Loucy (cell line): ENCODE data around the gene ZNF362.

Experiments used
- CTCF ChIP-seq: fragments of 200-600 bp; sonication (generic); conservative IDR thresholded peaks from 2 replicates; pipeline ENCODE4 v1.5.1; 2014; ENCODE audit warnings: mild to moderate bottlenecking, antibody characterized with exemption, low read length
- EZH2phosphoT487 ChIP-seq: fragments of 200-600 bp; IDR thresholded peaks from 2 replicates; pipeline ENCODE4 v1.6.1; 2018; ENCODE audit warnings: antibody characterized with exemption, mild to moderate bottlenecking, moderate library complexity, borderline replicate concordance

DNA sequence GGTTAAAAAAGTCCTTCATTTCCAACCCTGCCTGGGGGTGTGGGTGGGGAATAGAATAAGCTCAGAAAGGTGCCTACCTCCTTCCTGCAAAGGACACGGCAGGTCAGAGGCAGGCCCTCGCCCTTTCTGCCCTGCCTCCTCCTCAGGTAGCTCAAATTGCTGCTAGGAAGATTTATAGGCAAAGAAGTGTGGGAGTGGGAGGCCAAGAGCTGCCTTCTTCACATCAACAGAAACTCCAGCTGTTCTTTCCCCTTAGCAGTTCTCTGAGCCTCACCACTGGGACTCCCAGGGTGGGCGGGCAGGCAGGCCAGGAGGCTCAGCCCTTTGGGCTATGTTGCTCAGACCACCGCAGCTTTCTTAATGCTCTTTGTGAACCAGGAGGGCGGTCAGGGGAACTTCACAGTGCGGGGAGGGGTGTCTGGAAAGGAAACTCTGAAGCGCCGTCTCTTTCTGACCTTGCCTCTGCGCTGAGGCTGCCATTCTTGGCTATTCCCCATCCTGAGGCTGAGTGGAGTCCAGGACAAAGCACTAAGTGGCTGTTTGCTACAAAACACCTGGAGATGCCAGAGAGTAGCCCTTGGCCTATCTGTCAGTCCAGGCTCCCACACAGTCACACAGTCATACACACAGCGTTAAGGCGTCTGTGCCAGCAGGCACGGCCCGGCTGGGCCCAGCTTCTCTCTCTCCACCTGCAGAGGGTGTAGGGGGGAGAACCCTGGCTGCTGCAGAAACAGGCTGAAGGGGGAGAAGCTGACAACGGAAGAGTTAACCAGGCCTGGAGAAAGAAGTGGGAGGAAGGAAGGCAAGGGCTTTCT is 67.6 kb downstream of the ZNF362 start:
- TF ChIP-seq CTCF (no peak), EZH2phosphoT487 (no peak)
